Esophagus (tissue), 2 donors: ENCODE results near the gene TAF11L11. TPM values are rescaled to one million over a fixed set of nuclear protein-coding genes. Genes with fewer than 3 reads are reported as not detected.
"Not testable (repeated sequence)": the region's sequence is repeated elsewhere in the genome, so short reads cannot be mapped to it uniquely, and the experiment has no call there.

ENCODE experiments used
- H3K27ac ChIP-seq, 2 donors: one replicate each; pipeline ENCODE4 v1.5.1; 2013; ENCODE audit warnings: low read depth in 2 of 2, mild to moderate bottlenecking in 2 of 2, inconsistent platforms in 1 of 2, low read length in 1 of 2, moderate library complexity in 1 of 2
- H3K27me3 ChIP-seq, 2 donors: one replicate each; pipeline ENCODE4 v1.6.1; 2013; ENCODE audit warnings: low read length in 2 of 2, control low read depth in 1 of 2, mild to moderate bottlenecking in 1 of 2; ENCODE audit not compliant: insufficient read depth in 2 of 2, control insufficient read depth in 1 of 2
- H3K36me3 ChIP-seq, 2 donors: one replicate each; pipeline ENCODE4 v1.6.1; 2013; ENCODE audit warnings: low read length in 1 of 2; ENCODE audit not compliant: control insufficient read depth in 2 of 2, insufficient read depth in 2 of 2
- H3K4me1 ChIP-seq, 2 donors: one replicate each; pipeline ENCODE4 v1.6.1; 2013; ENCODE audit warnings: low read length in 1 of 2; ENCODE audit not compliant: control insufficient read depth in 2 of 2, insufficient read depth in 2 of 2
- H3K4me3 ChIP-seq, 2 donors: one replicate each; pipeline ENCODE4 v1.5.1; 2013; ENCODE audit warnings: low read length in 2 of 2, mild to moderate bottlenecking in 2 of 2, low read depth in 1 of 2, moderate library complexity in 1 of 2
- H3K9me3 ChIP-seq, 2 donors: one replicate each; pipeline ENCODE4 v1.6.1; 2013; ENCODE audit warnings: mild to moderate bottlenecking in 2 of 2, low read depth in 1 of 2, low read length in 1 of 2, moderate library complexity in 1 of 2; ENCODE audit not compliant: control insufficient read depth in 2 of 2, insufficient read depth in 1 of 2
- WGBS, 2 donors: extraction: QIAGEN DNeasy Blood & Tissue Kit; methylation state at CpG; one replicate each; pipeline ENCODE4 v1.1.7; 2013; 5-methylcytosine and 5-hydroxymethylcytosine counted together
- polyA plus RNA-seq, 2 donors: library from polyadenylated mRNA; stranded (reverse); fragments of 200-250 nt; gene quantifications; one replicate each; pipeline ENCODE4 v1.2.3, GENCODE V29; 2013
- donor health status: healthy with polysubstance abuse.
- donor health status: Bipolar disorder and iron deficiency.

TAF11L11 gene
- polyA plus RNA-seq, 2 donors, result not detected

DNA sequence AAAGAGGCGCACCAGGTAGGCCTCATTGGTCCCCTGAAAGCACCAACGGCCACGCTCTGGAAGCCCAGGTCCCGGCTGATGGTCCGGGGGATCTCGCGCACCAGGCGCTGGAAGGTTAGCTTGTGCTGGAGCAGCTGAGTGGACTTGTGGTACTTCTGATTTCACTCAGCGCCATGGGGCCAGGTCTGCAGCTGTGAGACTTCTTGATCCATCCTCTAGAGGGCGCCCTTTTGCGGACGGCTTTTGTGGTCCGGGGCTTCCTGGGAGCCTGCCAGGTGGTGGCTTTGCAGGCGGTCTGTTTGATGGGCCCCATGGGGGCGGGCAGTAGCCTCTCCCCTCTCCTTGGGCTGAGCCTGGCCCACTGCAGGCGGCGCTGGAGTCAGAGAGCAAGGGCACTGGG is 16.6 kb downstream of the TAF11L11 start:
- no peaks in the 10 kb centered on the region for H3K4me1 ChIP-seq
- 85 to 87% methylated on average over 17 of the region's 17 CpGs for WGBS, 2 donors
- no peak overlapping the region for H3K4me3 ChIP-seq
- H3K27ac ChIP-seq, result no peak overlapping the region
- H3K27me3 ChIP-seq, result no peaks in the 10 kb centered on the region
- peaks cover 0 to 2% of the 10 kb centered on the region in 2 donors for H3K9me3 ChIP-seq
- no peaks in the 10 kb centered on the region for H3K36me3 ChIP-seq

DNA sequence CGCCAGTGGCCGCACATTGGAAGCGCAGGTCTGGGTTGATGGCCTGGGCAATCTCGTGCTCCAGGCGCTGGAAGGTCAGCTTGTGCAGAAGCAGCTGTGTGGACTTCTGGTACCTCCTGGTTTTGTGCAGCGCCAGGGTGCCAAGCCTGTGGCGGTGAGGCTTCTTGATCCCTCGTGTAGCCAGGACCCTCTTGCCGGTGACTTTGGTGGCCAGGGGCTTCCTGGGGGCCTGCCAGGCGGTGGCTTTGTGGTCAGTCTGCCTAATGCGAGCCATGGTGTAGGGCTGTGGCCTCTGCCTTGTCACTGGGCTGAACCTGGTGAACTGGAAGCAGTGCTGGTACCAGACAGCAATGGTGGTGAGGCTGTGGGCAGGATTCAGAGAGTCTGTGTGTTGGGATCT is 21.7 kb downstream of the TAF11L11 start:
- Histone ChIP-seq H3K27ac (no peak overlapping the region), H3K27me3 (no peaks in the 10 kb centered on the region), H3K4me3 (no peak overlapping the region), H3K4me1 (no peaks in the 10 kb centered on the region), H3K9me3 (peaks cover 0 to 2% of the 10 kb centered on the region in 2 donors), H3K36me3 (no peaks in the 10 kb centered on the region)
- WGBS, 2 donors, result 86 to 91% methylated on average over 11 of the region's 11 CpGs

DNA sequence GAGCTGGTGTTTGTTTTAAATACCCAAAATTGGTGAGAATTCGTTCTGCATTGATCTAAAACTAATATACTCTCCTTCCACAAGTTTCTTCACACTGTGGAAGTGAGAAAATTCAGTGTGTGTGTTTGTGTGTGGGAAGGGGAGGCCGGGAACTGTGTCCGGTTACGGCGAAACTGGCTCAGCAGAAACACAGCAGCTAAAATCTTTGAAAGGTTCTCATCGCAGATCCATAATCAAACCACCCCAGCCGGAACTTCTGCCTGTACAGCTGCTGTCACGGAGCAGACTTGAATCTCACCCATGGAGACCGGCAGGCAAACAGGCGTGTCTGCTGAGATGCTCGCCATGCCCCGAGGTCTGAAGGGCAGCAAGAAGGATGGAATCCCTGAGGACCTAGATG is 27.8 kb downstream of the TAF11L11 start, which contains the start of gene TAF11L13:
TSS of gene TAF11L13 (plus strand) at position 301 of the 400 bp plus-strand sequence.
- H3K36me3 ChIP-seq, H3K4me3 ChIP-seq, H3K27me3 ChIP-seq, H3K4me1 ChIP-seq, H3K9me3 ChIP-seq, H3K27ac ChIP-seq: not testable (repeated sequence)
- WGBS, 2 donors, result 76 to 87% methylated on average over 9 of the region's 12 CpGs

DNA sequence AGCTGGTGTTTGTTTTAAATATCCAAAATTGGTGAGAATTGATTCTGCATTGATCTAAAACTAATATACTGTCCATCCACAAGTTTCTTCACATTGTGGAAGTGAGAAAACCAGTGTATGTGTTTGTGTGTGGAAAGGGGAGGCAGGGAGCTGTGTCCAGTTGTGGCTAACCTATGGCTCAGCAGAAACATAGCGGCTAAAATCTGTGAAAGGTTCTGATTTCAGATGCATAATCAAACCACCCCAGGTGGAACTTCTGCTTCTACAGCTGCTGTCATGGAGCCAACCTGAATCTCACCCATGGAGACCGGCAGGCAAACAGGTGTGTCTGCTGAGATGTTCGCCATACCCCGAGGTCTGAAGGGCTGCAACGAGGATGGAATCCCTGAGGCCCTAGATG is 30.2 kb downstream of the TAF11L11 start, which contains the start of gene TAF11L14:
TSS of gene TAF11L14 (plus strand) at position 301 of the 400 bp plus-strand sequence.
- Histone ChIP-seq H3K27me3 (no peaks in the 10 kb centered on the region), H3K36me3 (no peaks in the 10 kb centered on the region), H3K9me3 (no peaks in the 10 kb centered on the region), H3K4me3 (no peak within 1 kb of the TSS), H3K27ac (no peak within 1 kb of the TSS), H3K4me1 (no peaks in the 10 kb centered on the region)
- 84 to 88% methylated on average over 5 of the region's 5 CpGs for WGBS, 2 donors

DNA sequence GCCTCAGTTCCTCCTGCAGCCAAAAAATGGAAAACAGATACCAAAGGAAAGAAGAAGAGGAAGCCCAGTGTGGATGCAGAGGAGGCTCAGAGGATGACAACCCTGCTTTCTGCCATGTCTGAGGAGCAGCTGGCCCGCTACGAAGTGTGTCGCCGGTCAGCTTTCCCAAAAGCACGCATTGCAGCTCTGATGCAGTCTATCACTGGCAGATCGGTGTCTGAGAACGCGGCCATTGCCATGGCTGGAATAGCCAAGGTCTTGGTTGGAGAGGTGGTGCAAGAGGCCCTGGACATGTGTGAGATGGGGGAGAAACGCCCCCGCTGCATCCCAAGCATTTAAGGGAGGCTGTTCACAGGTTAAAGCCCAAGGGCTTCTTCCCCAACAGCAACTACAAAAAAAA is 45.2 kb downstream of the TAF11L11 start:
- H3K4me3 ChIP-seq, H3K9me3 ChIP-seq, H3K4me1 ChIP-seq, H3K36me3 ChIP-seq, H3K27ac ChIP-seq, H3K27me3 ChIP-seq: not testable (repeated sequence)
- WGBS, 2 donors, result 96% methylated on average over 10 of the region's 10 CpGs

DNA sequence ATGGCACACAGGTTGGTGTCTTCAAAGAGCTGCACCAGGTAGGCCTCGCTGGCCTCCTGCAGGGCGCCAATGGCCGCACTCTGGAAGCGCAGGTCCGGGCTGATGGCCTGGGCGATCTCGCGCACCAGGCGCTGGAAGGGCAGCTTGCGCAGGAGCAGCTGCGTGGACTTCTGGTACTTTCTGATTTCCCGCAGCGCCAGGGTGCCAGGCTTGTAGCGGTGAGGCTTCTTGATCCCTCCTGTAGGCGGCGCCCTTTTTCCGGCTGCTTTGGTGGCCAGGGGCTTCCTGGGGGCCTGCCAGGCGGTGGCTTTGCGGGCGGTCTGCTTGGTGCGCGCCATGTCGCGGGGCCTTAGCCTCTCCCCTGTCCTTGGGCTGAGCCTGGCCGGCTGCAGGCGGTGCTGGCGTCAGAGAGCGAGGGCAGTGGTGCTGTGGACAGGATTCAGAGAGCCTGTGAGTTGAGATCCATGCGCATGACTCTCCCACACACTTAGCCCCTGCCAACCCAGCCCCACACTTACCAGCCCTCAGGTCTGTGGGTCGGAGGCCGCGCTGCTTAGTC is 51.3 kb downstream of the TAF11L11 start:
- not testable (repeated sequence) for H3K27me3 ChIP-seq, H3K9me3 ChIP-seq
- 90 to 97% methylated on average over 23 to 32 of the region's 32 CpGs for WGBS, 2 donors

More for the DNA sequence above, 51.3 kb downstream of the TAF11L11 start:
- not testable (repeated sequence) for H3K36me3 ChIP-seq, H3K4me3 ChIP-seq, H3K4me1 ChIP-seq, H3K27ac ChIP-seq

Other genes starting within 250 kb of the TAF11L11 start
- gene TAF11L2, start 106.0 kb upstream of the TAF11L11 start, polyA plus RNA-seq, result not detected
- gene TAF11L3, start 85.8 kb upstream of the TAF11L11 start, polyA plus RNA-seq, result not detected
- gene TAF11L4, start 82.4 kb upstream of the TAF11L11 start, polyA plus RNA-seq, result not detected
- gene TAF11L5, start 78.9 kb upstream of the TAF11L11 start, polyA plus RNA-seq, result not detected
- not detected for gene TAF11L6, start 75.5 kb upstream of the TAF11L11 start, polyA plus RNA-seq
- not detected for gene TAF11L7, start 18.4 kb upstream of the TAF11L11 start, polyA plus RNA-seq
- not detected for gene TAF11L8, start 13.2 kb upstream of the TAF11L11 start, polyA plus RNA-seq
- gene TAF11L9, start 9.8 kb upstream of the TAF11L11 start, polyA plus RNA-seq, result not detected
- not detected for gene TAF11L10, start 6.4 kb upstream of the TAF11L11 start, polyA plus RNA-seq
- not detected for gene TAF11L12, start 6.2 kb downstream of the TAF11L11 start, polyA plus RNA-seq
- gene TAF11L13, start 27.9 kb downstream of the TAF11L11 start, polyA plus RNA-seq, result not detected
- not detected for gene TAF11L14, start 30.3 kb downstream of the TAF11L11 start, polyA plus RNA-seq